NCI-H2107 treated with DMSO at 0.1 percent for 48 hours (cell line): ENCODE results near the gene PURB.
"Not testable (repeated sequence)": the region's sequence is repeated elsewhere in the genome, so short reads cannot be mapped to it uniquely, and the experiment has no call there.

Experiments used
- DNase-seq: peaks from one replicate; lab custom pipeline; 2025; ENCODE audit not compliant: unreplicated experiment; lab: John Stamatoyannopoulos, UW

Gene PURB

GRCh38 chr7:44885394-44886317 lies at the start of gene PURB:
Gene PURB (minus strand): TSS chr7:44885530. CDS start chr7:44885348, 182 bp downstream.
- peak; percentile 81 for DNase-seq

DNA sequence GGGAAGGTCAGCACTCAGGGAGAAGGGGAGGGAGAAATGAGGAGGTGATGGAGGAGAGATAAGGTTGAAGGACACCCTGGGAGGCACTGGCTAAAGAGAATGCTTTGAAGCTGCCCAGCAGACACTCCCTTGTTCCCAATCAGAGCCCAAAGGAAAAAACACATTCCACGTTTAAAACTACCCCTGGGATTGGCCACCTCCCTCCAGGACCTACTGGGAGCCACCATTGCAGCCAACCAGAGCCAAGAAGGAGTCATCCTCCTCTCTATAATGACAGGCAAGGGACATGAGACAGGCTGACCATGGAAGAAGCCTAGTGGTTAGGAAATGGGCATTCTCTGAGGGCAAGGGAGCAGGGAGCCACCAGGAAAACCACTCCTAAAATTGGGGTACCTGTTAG lies 49.7 kb upstream of the PURB start:
- no peak for DNase-seq

- DNase-seq = not testable (repeated sequence)
Observed at GRCh38 chr7:44934510-44934909, 49.2 kb upstream of the PURB start.

DNA sequence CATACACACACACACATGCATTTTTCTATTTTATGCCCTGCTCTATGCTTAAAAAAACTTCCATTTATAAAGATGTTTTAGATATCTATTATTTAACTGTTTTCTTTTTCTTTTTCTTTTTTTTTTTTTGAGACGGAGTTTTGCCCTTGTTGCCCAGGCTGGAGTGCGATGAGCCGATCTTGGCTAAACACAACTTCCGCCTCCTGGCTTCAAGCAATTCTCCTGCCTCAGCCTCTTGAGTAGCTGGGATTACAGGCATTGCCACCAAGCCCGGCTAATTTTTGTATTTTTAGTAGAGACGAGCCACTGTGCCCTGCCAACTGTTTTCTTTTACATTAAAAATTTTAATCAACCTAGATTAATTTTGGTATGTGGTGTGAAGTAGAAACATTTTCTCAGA lies 45.6 kb upstream of the PURB start:
- no peak for DNase-seq

GRCh38 chr7:44922351-44922694 lies 37.0 kb upstream of the PURB start:
- DNase-seq = no peak

GRCh38 chr7:44921607-44922350 lies 36.4 kb upstream of the PURB start:
- DNase-seq = peak; percentile 29

GRCh38 chr7:44920119-44920518 lies 34.8 kb upstream of the PURB start:
- DNase-seq = no peak

DNA sequence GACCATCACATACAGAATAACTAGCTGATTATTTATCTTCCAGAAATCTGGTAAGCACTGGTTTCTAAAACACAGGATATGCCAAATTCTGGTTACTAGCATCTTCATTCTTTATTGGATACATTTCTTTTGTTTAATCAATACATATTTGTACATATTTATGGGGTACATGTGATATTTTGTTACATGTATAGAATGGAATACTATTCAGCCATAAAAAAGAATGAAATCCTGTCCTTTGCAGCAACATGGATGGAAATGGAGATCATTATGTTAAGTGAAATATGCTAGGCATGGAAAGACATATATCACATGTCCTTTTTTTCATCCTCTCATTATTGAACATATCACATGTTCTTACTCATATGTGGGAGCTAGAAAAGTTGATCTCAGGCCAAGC lies 32.7 kb upstream of the PURB start:
- no peak for DNase-seq

GRCh38 chr7:44917465-44917864 lies 32.1 kb upstream of the PURB start:
- no peak for DNase-seq

DNA sequence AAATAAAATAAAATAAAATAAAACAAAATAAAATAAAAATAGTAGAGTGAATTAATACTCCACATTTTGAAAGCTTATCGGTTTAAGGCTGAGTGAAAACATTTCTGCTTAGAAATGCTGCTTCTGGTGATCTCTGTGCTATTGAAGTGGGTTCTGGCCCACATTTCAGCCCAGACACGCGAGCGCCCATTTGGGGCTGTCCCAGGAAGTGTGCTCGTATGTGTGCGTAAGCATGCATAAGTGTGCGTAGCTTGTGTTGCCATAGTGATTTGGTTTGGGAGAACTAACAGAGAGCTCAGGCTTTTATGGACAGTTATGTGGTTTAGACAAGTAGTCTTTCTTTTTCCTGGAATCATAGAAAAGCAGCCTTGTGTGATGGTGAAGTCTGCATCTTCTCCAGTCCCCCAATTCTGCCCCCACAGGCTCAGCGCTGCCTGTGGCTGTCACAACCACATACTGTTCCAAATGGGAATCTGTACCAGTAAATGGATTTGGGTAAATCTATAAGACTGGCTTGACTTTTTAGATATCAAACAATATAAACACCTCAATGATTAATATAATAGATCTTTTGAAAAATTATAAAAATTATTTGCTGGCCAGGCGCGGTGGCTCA lies 29.8 kb upstream of the PURB start:
- DNase-seq = no peak

- no peak for DNase-seq
Observed at GRCh38 chr7:44912775-44913347, 27.5 kb upstream of the PURB start.

DNA sequence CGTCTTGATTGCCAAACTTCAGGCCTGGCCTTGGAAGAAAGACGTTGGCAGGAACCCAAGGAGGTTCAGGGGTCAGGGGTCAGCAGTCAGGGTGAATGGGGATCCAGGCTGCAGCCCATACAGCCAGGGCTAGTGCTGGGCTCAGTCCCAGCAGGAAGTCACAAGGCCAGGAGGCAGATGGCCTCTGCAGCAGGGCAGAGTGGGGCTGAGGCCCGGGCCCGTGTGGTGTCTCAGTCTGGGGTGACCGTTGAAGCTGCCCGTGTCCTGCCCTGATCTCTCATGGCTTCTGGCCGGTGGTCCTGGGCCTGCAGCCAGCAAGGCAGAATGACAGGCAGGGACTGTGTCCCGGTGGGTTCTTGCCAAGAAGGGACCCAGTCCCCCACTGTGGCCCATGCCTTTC lies 26.6 kb upstream of the PURB start:
- DNase-seq = no peak

- no peak for DNase-seq
Observed at GRCh38 chr7:44909596-44910389, 24.5 kb upstream of the PURB start.

DNA sequence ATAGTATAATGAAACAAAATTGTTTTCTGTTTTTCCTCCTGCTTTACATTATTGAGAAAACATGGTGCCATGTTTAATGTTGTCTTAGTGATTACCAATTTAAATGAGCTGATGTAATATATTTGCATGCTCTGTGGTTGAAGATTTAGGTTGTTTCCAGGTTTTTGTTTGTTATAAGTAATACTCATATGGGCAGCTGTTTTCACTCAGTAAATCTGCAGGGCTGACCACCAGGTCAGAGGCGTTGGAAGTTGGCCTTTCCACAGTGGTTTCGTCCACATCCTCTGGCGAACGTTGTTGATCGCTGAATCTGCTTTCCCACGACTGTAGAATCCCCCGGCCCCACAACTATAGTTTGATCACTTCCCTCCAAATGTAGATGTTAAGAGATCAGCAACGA lies 21.6 kb upstream of the PURB start:
- DNase-seq = no peak

DNA sequence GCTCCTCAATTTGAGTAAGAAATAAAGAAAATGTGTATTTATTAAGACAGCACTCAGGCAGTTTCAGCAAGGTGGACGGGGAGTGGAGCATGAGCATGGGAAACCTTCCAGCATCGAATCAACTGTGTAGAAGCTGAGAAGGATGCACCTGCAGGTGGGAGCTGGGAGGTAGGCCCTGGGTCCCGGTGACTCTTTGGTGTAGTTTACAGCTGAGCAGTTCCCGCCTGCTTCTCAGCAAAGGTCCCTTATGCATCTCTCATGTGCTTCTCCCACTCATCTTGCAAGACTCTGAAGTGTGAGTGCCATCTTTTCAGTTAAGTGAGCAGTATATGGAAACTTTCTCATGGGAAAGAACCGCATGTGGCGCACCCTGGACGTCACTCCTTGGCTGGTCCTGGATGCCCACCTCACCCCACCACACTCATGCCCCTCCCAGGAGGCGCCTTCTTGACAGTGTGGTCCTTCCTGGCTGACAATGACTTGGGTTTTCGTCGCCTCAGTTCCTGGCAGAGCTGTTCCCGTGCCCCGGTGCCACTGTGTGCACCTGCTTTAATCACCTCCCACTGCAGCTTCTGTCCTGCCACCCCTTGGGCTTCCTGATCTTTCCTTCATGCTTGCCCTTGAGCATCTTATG lies 19.8 kb upstream of the PURB start:
- DNase-seq = no peak

DNA sequence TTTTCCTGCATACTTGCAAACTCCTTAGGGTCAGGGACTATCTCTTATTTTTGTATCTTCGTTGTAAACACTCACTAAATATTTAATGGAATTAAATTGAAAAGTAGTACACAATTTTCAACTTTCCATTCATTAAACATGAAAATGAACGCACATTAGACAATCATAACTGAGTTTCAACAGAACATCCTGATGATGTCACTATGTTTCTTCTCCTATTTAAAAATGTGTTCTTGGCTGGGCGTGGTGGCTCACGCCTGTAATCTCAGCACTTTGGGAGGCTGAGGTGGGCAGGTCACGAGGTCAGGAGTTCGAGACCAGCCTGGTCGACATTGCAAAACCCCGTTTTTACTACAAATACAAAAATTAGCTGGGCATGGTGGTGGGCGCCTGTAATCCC lies 14.1 kb upstream of the PURB start:
- no peak for DNase-seq

- DNase-seq = no peak
Observed at GRCh38 chr7:44898039-44898438, 12.7 kb upstream of the PURB start.

- DNase-seq = no peak
Observed at GRCh38 chr7:44897309-44897708, 12.0 kb upstream of the PURB start.

- DNase-seq = no peak
Observed at GRCh38 chr7:44894888-44895580, 9.7 kb upstream of the PURB start.
